Stomach (tissue), 19 donors: ENCODE measurements around the gene COMMD7. TPM values are rescaled to one million over a fixed set of nuclear protein-coding genes. Genes with fewer than 3 reads are reported as not detected.

ENCODE experiments used
- DNase-seq, 2 donors: peaks; one replicate each; pipeline versions ENCODE4 v3.0.0 to v3.0.0-alpha.2; 2013 to 2019
- H3K27ac ChIP-seq, 5 donors: fragments of 200-600 bp in 4 of 5; sonication (generic) in 4 of 5; one replicate each; pipeline ENCODE4 v1.5.1; 2013 to 2019; ENCODE audit warnings: mild to moderate bottlenecking in 1 of 5, moderate library complexity in 1 of 5
- H3K27me3 ChIP-seq, 3 donors: fragments of 200-600 bp; sonication (generic); one replicate each; pipeline ENCODE4 v1.5.1; 2017 to 2019; ENCODE audit warnings: mixed run types in 1 of 3
- H3K36me3 ChIP-seq, 4 donors: fragments of 200-600 bp; sonication (generic); 1 replicate in 3 of 4; 2 replicates in 1 of 4; pipeline ENCODE4 v1.5.1; 2016 to 2019
- H3K4me1 ChIP-seq, 4 donors: fragments of 200-600 bp; sonication (generic); one replicate each; pipeline ENCODE4 v1.5.1; 2016 to 2019
- H3K4me3 ChIP-seq, 4 donors: fragments of 200-600 bp; sonication (generic) in 3 of 4; one replicate each; pipeline ENCODE4 v1.5.1; 2016 to 2019; ENCODE audit warnings: mild to moderate bottlenecking in 1 of 4
- H3K9me3 ChIP-seq, 4 donors: fragments of 200-600 bp; sonication (generic); one replicate each; pipeline ENCODE4 v1.5.1; 2016 to 2019
- EP300 ChIP-seq: sonication (generic); formaldehyde crosslinking; IDR thresholded peaks from one replicate; pipeline ENCODE4 v1.6.1; 2017; ENCODE audit warnings: antibody characterized with exemption
- POLR2A ChIP-seq, 4 donors: fragments of 450-650 bp; IDR thresholded peaks; one replicate each; pipeline ENCODE4 v1.6.1; 2016; ENCODE audit warnings: antibody characterized with exemption in 4 of 4, control low read depth in 2 of 4, mild to moderate bottlenecking in 1 of 4, moderate library complexity in 1 of 4
- POLR2AphosphoS5 ChIP-seq, 3 donors: sonication (generic); formaldehyde crosslinking; IDR thresholded peaks; one replicate each; pipeline ENCODE4 v1.6.1; 2016; ENCODE audit warnings: antibody characterized with exemption in 3 of 3
- WGBS, 5 donors: extraction: QIAGEN DNeasy Blood & Tissue Kit in 3 of 5; methylation state at CpG; one replicate each; pipeline versions ENCODE4 v1.1.5 to v1.1.7; 2013 to 2018; 5-methylcytosine and 5-hydroxymethylcytosine counted together
- intact Hi-C: fragments of 100-400 bp; cut with DNase I; formaldehyde crosslinking; loops from one replicate; pipeline ENCODE4 v1.15.1; 2023; ENCODE audit warnings: low total_unique reads
- long read RNA-seq, 10 donors: transcript quantifications; one replicate each; lab custom pipeline, GENCODE V29; 2026
- polyA plus RNA-seq, 3 donors: library from polyadenylated mRNA; stranded (reverse); fragments of 200-250 nt; gene quantifications; one replicate each; pipeline ENCODE4 v1.2.3, GENCODE V29; 2013
- total RNA-seq, 5 donors: library from RNA; depleted of rRNA; stranded (reverse); fragments of >200 nt; gene quantifications; one replicate each; pipeline versions ENCODE4 v1.1.0 to v1.2.3, GENCODE V29; 2014 to 2016
- TF ChIP-seq, protein P1 (sequence below), 7 experiments: fragments of 450-650 bp in 4 of 7; fragments of 200-600 bp in 3 of 7; sonication (generic) in 3 of 7; IDR thresholded peaks; one replicate each; pipeline ENCODE4 v1.5.1; 2016 to 2019; ENCODE audit warnings: antibody characterized with exemption in 7 of 7, control low read depth in 2 of 7, mild to moderate bottlenecking in 1 of 7
- donor health status: healthy with polysubstance abuse.
- donor health status: Bipolar disorder and iron deficiency.
- donor health status: healthy.

Gene COMMD7
- 10 to 100 TPM in 3 of 5 donors, 1 to 10 TPM in 2; 3.8 to 28.4 (median 19.6) TPM for total RNA-seq
- polyA plus RNA-seq = 10 to 100 TPM; 36.9 to 61.9 (median 60.9) TPM
- long read RNA-seq, donor 1, transcript COMMD7-201 (9 exons, 1,900 nt) = major isoform, 7 of 7 reads
- long read RNA-seq, donor 1, partial matches to known transcripts = 0 of 7 reads
- long read RNA-seq, donor 1, other reads (novel, unspliced or antisense) = 0 of 7 reads
- long read RNA-seq, donor 2, transcript COMMD7-201 (9 exons, 1,900 nt) = major isoform, 11 of 11 reads
- long read RNA-seq, donor 2, partial matches to known transcripts = 0 of 11 reads
- long read RNA-seq, donor 2, other reads (novel, unspliced or antisense) = 0 of 11 reads
- long read RNA-seq, donor 3, transcript COMMD7-201 (9 exons, 1,900 nt) = major isoform, 9 of 9 reads
- long read RNA-seq, donor 3, partial matches to known transcripts = 0 of 9 reads
- long read RNA-seq, donor 3, other reads (novel, unspliced or antisense) = 0 of 9 reads
- long read RNA-seq, donor 4, partial matches to known transcripts = 0 of 1 reads
- long read RNA-seq, donor 4, other reads (novel, unspliced or antisense) = 0 of 1 reads
- long read RNA-seq, donor 5, transcript COMMD7-201 (9 exons, 1,900 nt) = major isoform, 18 of 22 reads
- long read RNA-seq, donor 5, partial matches to known transcripts = 0 of 22 reads
- long read RNA-seq, donor 5, other reads (novel, unspliced or antisense) = 0 of 22 reads
- long read RNA-seq, donor 6, transcript COMMD7-202 (9 exons, 1,343 nt) = minor isoform, 5 of 40 reads
- long read RNA-seq, donor 6, transcript COMMD7-201 (9 exons, 1,900 nt) = major isoform, 35 of 40 reads
- long read RNA-seq, donor 6, partial matches to known transcripts = 0 of 40 reads
- long read RNA-seq, donor 6, other reads (novel, unspliced or antisense) = 0 of 40 reads
- long read RNA-seq, donor 7, transcript COMMD7-201 (9 exons, 1,900 nt) = major isoform, 21 of 34 reads
- long read RNA-seq, donor 7, partial matches to known transcripts = 10 of 34 reads
- long read RNA-seq, donor 7, other reads (novel, unspliced or antisense) = 0 of 34 reads
- long read RNA-seq, donor 8, transcript COMMD7-201 (9 exons, 1,900 nt) = major isoform, 17 of 19 reads
- long read RNA-seq, donor 8, partial matches to known transcripts = 0 of 19 reads
- long read RNA-seq, donor 8, other reads (novel, unspliced or antisense) = 0 of 19 reads
- long read RNA-seq, donor 9, transcript COMMD7-201 (9 exons, 1,900 nt) = major isoform, 12 of 13 reads
- long read RNA-seq, donor 9, partial matches to known transcripts = 0 of 13 reads
- long read RNA-seq, donor 9, other reads (novel, unspliced or antisense) = 0 of 13 reads
- long read RNA-seq, donor 10, partial matches to known transcripts = 0 of 5 reads
- long read RNA-seq, donor 10, other reads (novel, unspliced or antisense) = 0 of 5 reads

DNA sequence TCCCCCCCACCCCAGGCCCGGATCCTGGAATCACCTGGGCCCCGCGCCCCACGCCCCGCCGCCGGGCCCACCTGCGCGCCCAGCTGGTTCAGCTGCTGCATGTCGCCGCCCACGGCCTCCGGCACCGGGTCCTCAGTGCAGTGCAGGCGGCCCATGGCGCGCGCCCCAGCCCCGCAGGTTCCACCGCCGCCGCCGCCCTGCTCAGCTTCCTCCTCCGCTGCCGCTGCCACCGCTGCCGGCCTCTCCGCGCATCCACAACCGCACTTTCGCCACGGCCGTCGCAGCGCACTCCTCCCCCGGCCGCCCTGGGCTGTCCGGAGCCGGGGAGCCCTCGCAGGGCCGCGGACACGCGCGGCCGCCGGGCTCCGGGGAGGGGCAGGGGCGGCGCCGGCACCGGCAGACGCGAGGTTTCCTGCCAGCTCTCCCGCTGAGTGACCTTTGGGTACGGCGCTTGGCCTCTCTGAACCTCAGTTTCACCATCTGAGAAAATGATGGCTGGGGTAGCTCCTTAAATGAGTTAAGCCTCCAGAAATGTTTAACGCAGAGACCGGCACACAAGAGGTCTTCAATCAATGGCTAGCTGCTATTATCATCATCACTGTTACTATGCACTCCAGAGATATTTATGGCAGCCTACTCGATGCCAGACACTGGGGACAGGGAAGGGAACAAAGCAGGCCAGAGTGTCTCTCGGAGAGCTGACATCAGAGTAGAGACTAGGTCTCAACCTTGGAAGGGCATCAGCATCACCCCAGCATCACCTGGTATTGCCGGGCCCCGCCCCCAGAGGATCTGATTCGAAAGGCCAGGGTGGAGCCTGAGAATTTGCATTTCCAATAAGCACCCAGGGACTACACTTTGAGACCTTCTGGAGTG is at the start of gene COMMD7:
Gene COMMD7, minus strand, starts transcription at position 231 of the 876 bp plus-strand sequence. Its CDS starts 76 bp downstream, at position 155.
- peak; percentile 73 to 89 for DNase-seq
- Histone ChIP-seq H3K4me3 (peak within 1 kb of the TSS; percentile 78 to 97 (median 90)), H3K36me3 (no peaks in the 10 kb centered on the region), H3K27ac (peak within 1 kb of the TSS; percentile 75 to 91 (median 88)), H3K9me3 (no peaks in the 10 kb centered on the region), H3K27me3 (no peaks in the 10 kb centered on the region), H3K4me1 (peaks cover 0 to 33% (median 27%) of the 10 kb centered on the region in 4 donors)
- WGBS, 5 donors = 1 to 8% (median 1%) methylated on average over 11 to 64 of the region's 64 CpGs
- intact Hi-C loops = no loop called here
- TF ChIP-seq EP300 = no peak
- TF ChIP-seq POLR2AphosphoS5 (IDR thresholded peaks at IDR 0.05) = peak in 2 of 3 donors; percentile 50 to 52

GRCh38 chr20:32792731-32793458 is 49.6 kb upstream of the COMMD7 start:
- intact Hi-C loops = no loop called here

GRCh38 chr20:32792316-32792715 is 49.0 kb upstream of the COMMD7 start:
- no peaks in the 10 kb centered on the region for H3K27me3 ChIP-seq
- no peaks in the 10 kb centered on the region for H3K4me1 ChIP-seq
- WGBS, 5 donors = 25 to 81% (median 67%) methylated on average over 1 to 3 of the region's 3 CpGs
- no peak overlapping the region for H3K27ac ChIP-seq
- no peaks in the 10 kb centered on the region for H3K9me3 ChIP-seq
- no peak overlapping the region for H3K4me3 ChIP-seq
- H3K36me3 ChIP-seq = peaks cover 0 to 15% (median 6%) of the 10 kb centered on the region in 4 donors
- DNase-seq = peak in 1 of 2 donors; percentile 70
- intact Hi-C loops = no loop called here
- TF ChIP-seq, protein P1, sequence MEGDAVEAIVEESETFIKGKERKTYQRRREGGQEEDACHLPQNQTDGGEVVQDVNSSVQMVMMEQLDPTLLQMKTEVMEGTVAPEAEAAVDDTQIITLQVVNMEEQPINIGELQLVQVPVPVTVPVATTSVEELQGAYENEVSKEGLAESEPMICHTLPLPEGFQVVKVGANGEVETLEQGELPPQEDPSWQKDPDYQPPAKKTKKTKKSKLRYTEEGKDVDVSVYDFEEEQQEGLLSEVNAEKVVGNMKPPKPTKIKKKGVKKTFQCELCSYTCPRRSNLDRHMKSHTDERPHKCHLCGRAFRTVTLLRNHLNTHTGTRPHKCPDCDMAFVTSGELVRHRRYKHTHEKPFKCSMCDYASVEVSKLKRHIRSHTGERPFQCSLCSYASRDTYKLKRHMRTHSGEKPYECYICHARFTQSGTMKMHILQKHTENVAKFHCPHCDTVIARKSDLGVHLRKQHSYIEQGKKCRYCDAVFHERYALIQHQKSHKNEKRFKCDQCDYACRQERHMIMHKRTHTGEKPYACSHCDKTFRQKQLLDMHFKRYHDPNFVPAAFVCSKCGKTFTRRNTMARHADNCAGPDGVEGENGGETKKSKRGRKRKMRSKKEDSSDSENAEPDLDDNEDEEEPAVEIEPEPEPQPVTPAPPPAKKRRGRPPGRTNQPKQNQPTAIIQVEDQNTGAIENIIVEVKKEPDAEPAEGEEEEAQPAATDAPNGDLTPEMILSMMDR (IDR thresholded peaks at IDR 0.05) = no peak
- TF ChIP-seq POLR2AphosphoS5 (IDR thresholded peaks at IDR 0.05) = no peak
- TF ChIP-seq EP300 = no peak
- no peak for TF ChIP-seq POLR2A (IDR thresholded peaks at IDR 0.05)

More at GRCh38 chr20:32792731-32793458, 49.6 kb upstream of the COMMD7 start:
- Histone ChIP-seq H3K4me3 (no peak overlapping the region), H3K4me1 (no peaks in the 10 kb centered on the region), H3K9me3 (no peaks in the 10 kb centered on the region), H3K27ac (no peak overlapping the region), H3K36me3 (peaks cover 0 to 10% (median 2%) of the 10 kb centered on the region in 4 donors), H3K27me3 (no peaks in the 10 kb centered on the region)
- TF ChIP-seq POLR2AphosphoS5 (IDR thresholded peaks at IDR 0.05) (no peak), EP300 (no peak), POLR2A (IDR thresholded peaks at IDR 0.05) (no peak)
- TF ChIP-seq, protein P1 (IDR thresholded peaks at IDR 0.05) = no peak
- WGBS, 5 donors = 80 to 89% (median 86%) methylated on average over 13 of the region's 13 CpGs
- no peak for DNase-seq
